Fibroblast of lung (primary cell): ENCODE results near the gene RXRA.

Experiments
- CTCF ChIP-seq, 2 donors: IDR thresholded peaks in 1 of 2; conservative IDR thresholded peaks in 1 of 2; 1 replicate in 1 of 2; 2 replicates in 1 of 2; pipeline ENCODE4 v1.5.1; 2011 to 2012; ENCODE audit warnings: low read length in 2 of 2, control low read depth in 1 of 2, inconsistent platforms in 1 of 2, low read depth in 1 of 2, mild to moderate bottlenecking in 1 of 2
- EZH2 ChIP-seq: IDR thresholded peaks from 2 replicates; pipeline ENCODE4 v1.5.1; 2012; ENCODE audit warnings: low read length, control low read depth, mild to moderate bottlenecking; ENCODE audit errors: missing control alignments

DNA sequence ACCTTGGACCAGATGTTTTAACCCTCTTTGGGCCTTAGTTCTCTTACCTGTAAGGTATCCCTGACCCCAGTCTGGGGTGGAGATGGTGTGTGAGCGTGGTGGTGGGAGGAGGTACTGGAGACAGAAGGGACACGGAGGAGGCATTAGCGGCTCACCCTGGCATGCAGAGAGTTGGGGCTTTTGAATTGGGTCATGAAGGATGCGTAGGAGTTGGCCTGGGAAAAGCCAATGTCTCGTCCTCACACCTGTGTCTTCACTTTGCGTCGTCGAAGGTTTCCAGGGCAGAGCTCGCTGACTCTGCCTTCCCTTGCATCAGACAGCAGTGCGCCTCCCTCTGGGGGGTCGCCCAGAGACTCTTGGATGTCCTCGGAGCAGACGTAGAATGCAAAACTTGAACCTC lies 11.2 kb downstream of the RXRA start:
- TF ChIP-seq CTCF (conservative IDR thresholded peaks at IDR 0.05 in 1 of 2, IDR thresholded peaks at IDR 0.05 in 1 of 2; ENCODE audit: low read depth in 1 of 2, low read length in 2 of 2) (no peak), EZH2 (no peak)
